HG02884 (cell line): ENCODE data around the gene SLC15A5.
A peak's percentile ranks its signal among the peaks of the same experiment; 100 is the strongest.

Experiments
- ATAC-seq: cut with Tn5 transposase; IDR thresholded peaks from one replicate; pipeline ENCODE4 v1.9.1; 2021; ENCODE audit warnings: mild to moderate bottlenecking, moderate library complexity; ENCODE audit not compliant: unreplicated experiment

Gene SLC15A5

GRCh38 chr12:16261944-16262475, 15.5 kb downstream of the SLC15A5 start:
- ATAC-seq: no peak

- ATAC-seq: no peak
Observed at GRCh38 chr12:16260206-16260605, 17.3 kb downstream of the SLC15A5 start.

- no peak for ATAC-seq
Observed at GRCh38 chr12:16258963-16259362, 18.5 kb downstream of the SLC15A5 start.

- ATAC-seq: no peak
Observed at GRCh38 chr12:16246264-16246663, 31.2 kb downstream of the SLC15A5 start.

GRCh38 chr12:16245209-16245608, 32.3 kb downstream of the SLC15A5 start:
- ATAC-seq: no peak

GRCh38 chr12:16243487-16244412, 33.7 kb downstream of the SLC15A5 start:
- ATAC-seq: no peak

- no peak for ATAC-seq
Observed at GRCh38 chr12:16241346-16241745, 36.1 kb downstream of the SLC15A5 start.

- ATAC-seq: no peak
Observed at GRCh38 chr12:16238661-16239060, 38.8 kb downstream of the SLC15A5 start.

- no peak for ATAC-seq
Observed at GRCh38 chr12:16229676-16230075, 47.8 kb downstream of the SLC15A5 start.

GRCh38 chr12:16228067-16228466, 49.4 kb downstream of the SLC15A5 start:
- ATAC-seq: peak; percentile 60

GRCh38 chr12:16225692-16226091, 51.8 kb downstream of the SLC15A5 start:
- ATAC-seq: no peak

- no peak for ATAC-seq
Observed at GRCh38 chr12:16224196-16224595, 53.3 kb downstream of the SLC15A5 start.

- no peak for ATAC-seq
Observed at GRCh38 chr12:16221776-16222175, 55.7 kb downstream of the SLC15A5 start.

- ATAC-seq: no peak
Observed at GRCh38 chr12:16220120-16220519, 57.4 kb downstream of the SLC15A5 start.

GRCh38 chr12:16218934-16219751, 58.3 kb downstream of the SLC15A5 start:
- no peak for ATAC-seq

- no peak for ATAC-seq
Observed at GRCh38 chr12:16218234-16218633, 59.3 kb downstream of the SLC15A5 start.

GRCh38 chr12:16211731-16212130, 65.8 kb downstream of the SLC15A5 start:
- no peak for ATAC-seq

- peak; percentile 97 for ATAC-seq
Observed at GRCh38 chr12:16198884-16199283, 78.6 kb downstream of the SLC15A5 start.

GRCh38 chr12:16197600-16197999, 79.9 kb downstream of the SLC15A5 start:
- ATAC-seq: no peak

- ATAC-seq: no peak
Observed at GRCh38 chr12:16189849-16190248, 87.6 kb downstream of the SLC15A5 start.

- no peak for ATAC-seq
Observed at GRCh38 chr12:16187660-16188059, 89.8 kb downstream of the SLC15A5 start.

- ATAC-seq: no peak
Observed at GRCh38 chr12:16184681-16185080, 92.8 kb downstream of the SLC15A5 start.
